Activated gamma-delta T cell treated with anti-CD3 and anti-CD28 coated beads, Interleukin-2, amount 50 U/mL, for 16 hours (primary cell): Measurements from ENCODE around the gene PSMC5.
A peak's percentile ranks its signal among the peaks of the same experiment; 100 is the strongest.

Source experiments
- DNase-seq: peaks from one replicate; pipeline ENCODE4 v3.0.0-alpha.2; 2020; ENCODE audit warnings: low read depth

Gene PSMC5

GRCh38 chr17:63821804-63822203 is 5.4 kb upstream of the PSMC5 start:
- no peak for DNase-seq

- DNase-seq, result no peak
These were observed 4.7 kb upstream of the PSMC5 start for GRCh38 chr17:63822537-63822936.

- DNase-seq, result no peak
These were observed 3.4 kb upstream of the PSMC5 start for GRCh38 chr17:63823659-63824331.

GRCh38 chr17:63824362-63824761 is 2.9 kb upstream of the PSMC5 start:
- DNase-seq, result no peak

- DNase-seq, result no peak
These were observed 696 bp upstream of the PSMC5 start for GRCh38 chr17:63826468-63827001.

DNA sequence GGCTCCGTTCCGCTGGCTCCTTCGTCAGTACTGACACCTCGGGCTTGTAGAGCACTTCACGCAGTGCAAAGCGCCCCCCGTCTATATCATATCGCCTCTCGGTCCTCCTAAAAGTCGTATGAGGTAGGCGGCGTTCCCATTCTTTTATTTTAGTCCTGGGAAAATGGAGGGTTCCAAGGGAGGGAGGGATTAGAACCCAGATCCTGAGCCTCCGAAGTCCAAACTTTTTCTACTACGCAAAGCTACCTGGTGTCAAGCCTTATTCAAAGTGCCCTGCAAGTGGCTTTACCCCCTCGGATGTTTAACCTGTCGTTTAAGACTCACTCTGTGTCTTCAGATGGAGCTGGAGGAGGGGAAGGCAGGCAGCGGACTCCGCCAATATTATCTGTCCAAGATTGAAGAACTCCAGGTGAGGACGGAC is 580 bp downstream of the PSMC5 start:
- no peak for DNase-seq

DNA sequence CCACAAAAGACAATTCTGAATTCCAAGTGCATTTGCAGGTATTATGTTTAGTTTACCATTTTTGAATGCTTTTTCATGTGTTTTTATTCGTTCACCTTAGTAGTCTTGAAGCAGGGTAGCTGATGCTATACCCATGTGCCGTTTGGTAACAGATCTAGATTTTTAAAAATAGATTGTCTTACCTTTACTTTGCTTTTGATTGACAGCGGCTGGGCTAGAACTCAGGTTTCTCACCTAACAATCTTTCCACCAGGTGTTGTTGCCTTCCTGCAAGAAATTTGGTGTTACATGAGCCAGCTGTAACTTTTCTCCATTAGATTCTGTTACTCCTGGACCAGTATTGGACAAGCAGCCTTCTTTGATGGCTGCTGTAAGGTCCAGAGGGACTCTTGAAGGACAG is 1.7 kb downstream of the PSMC5 start:
- DNase-seq, result no peak

GRCh38 chr17:63830278-63830677 is 3.0 kb downstream of the PSMC5 start:
- no peak for DNase-seq

- no peak for DNase-seq
These were observed 3.8 kb downstream of the PSMC5 start for GRCh38 chr17:63830904-63831491.

GRCh38 chr17:63831505-63831904 is 4.3 kb downstream of the PSMC5 start:
- no peak for DNase-seq

- DNase-seq, result no peak
These were observed 4.8 kb downstream of the PSMC5 start for GRCh38 chr17:63832014-63832413.

- DNase-seq, result no peak
These were observed 5.2 kb downstream of the PSMC5 start for GRCh38 chr17:63832455-63832854.

- DNase-seq, result no peak
These were observed 6.0 kb downstream of the PSMC5 start for GRCh38 chr17:63833026-63833740.

GRCh38 chr17:63833741-63834373 is 6.6 kb downstream of the PSMC5 start:
- no peak for DNase-seq

DNA sequence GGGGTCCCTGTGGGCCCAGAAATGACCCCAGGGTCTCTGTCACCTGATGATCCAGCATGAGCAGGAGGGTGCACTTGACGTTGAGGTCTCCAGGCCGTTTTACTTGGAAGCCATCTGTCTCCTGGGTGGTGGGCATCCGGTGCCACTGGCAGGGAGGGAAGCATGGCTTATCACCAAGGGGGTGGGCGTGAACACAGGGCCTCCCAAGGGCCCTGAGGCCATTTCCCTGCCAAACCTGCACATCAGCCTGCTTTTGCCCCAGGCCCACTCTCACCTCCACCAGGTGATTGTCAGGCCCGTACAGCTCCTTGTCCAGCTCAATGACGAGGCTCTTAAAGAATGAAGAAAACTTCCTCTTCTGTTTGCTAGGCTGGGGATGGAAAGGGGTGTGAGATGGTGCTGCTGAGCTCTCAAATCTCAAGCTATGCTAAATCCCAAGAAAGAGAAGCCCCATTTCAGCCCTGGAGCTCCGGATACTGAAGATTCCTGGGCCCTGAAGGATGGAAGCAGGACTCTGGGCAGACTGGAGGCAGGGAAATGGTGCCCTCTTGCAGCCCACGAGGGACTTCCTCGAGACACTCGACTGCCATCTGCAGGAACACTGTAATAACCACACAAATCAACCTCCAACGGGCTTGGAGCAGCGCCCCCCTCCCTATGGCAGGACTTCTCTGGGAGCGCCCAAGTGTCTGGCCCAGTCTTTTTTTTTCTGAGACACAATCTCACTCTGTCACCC is 7.4 kb downstream of the PSMC5 start:
- DNase-seq, result peak; percentile 45

GRCh38 chr17:63835167-63835720 is 8.0 kb downstream of the PSMC5 start:
- no peak for DNase-seq

- DNase-seq, result no peak
These were observed 9.6 kb downstream of the PSMC5 start for GRCh38 chr17:63836811-63837210.

DNA sequence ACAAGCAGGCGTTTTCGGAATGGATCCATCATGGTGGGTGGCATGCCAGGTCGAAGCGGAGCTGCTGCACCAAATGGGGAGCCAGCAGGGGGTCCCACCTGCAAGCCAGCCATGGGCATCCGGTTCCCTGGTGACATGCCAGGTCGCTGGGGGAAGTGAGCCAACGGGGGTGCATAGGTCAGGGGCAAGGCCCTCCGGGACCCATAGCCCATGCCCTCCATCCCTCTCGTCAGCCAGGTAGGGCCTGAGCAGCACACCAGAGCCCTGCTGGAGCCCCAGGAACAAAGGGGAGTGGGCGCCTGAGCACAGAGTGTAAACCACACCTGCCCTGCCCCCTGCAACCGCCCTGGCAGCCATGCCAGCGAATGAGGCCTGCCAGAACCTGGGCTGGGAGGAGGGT is 10.2 kb downstream of the PSMC5 start:
- DNase-seq, result no peak

DNA sequence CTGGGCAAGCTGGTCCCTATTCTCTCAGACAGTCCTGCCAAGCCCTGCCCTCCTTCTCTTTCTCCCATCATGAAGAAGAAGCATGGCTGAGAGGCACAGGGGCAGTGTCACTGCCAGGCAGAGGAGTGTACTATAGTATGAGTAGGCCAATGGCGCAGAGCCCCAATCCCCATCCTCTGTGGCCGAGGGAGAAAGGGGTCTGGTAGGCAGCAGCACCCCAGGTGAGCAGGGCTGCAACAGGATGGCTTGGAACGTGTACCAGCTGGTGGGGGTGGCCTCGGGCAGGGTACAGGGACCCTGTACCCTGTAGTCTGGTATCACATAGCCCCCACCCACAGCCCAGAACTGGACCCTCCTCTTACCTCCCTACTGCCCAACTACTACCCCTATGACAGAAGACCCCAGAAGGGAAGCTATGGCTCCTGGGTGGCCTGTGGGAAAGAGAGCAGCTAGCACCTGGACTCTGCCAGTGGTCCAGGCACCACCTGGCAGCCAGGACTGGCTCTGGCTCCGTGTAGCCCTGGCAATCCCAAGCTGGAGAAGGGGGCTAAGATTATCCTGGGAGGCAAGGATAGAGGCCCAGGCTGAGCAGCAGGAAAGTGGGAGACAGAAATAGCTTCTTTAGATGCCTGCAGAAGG is 10.8 kb downstream of the PSMC5 start:
- no peak for DNase-seq

- no peak for DNase-seq
These were observed 11.5 kb downstream of the PSMC5 start for GRCh38 chr17:63838631-63839171.
